Measurements from ENCODE around the gene PHAX.
A peak's percentile ranks its signal among the peaks of the same experiment; 100 is the strongest.

The PHAX gene

DNA sequence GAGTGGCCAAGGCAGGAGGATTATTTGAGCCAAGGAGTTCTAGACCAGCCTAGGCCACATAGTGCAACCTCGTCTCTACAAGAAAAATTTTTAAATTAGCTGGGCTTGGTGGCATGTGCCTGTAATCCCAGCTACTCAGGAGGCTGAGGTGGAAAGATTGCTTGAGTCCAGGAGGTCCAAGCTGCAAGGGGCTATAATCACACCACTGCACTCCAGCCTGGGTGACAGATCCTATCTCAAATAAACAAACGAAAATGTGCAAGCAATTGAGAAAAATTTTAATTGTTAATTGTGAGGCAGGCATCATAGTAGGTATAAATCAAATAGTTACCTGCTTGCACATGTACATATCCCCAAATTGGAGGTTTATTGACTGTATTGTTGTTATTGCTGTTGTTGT lies 21.0 kb upstream of the PHAX start:
- no peak overlapping the region for H3K9ac ChIP-seq (ENCODE audit: low read length in 5 of 5)
- no peak overlapping the region for H3K27ac ChIP-seq (ENCODE audit: low read depth, low read length)
- no peaks in the 10 kb centered on the region for H3K4me1 ChIP-seq (ENCODE audit: control insufficient read depth in 5 of 5, insufficient read depth in 5 of 5, low read length in 5 of 5)
- H3K4me3 ChIP-seq (ENCODE audit: low read depth in 1 of 5, low read length in 5 of 5) = no peak overlapping the region
- H3K9me3 ChIP-seq (ENCODE audit: control insufficient read depth in 5 of 5, low read length in 5 of 5) = no peaks in the 10 kb centered on the region
- peaks cover 23 to 79% (median 45%) of the 10 kb centered on the region in 5 donors for H3K36me3 ChIP-seq (ENCODE audit: control insufficient read depth in 5 of 5, insufficient read depth in 5 of 5, low read length in 5 of 5)
- no peaks in the 10 kb centered on the region for H3K27me3 ChIP-seq (ENCODE audit: control insufficient read depth in 5 of 5, insufficient read depth in 4 of 5, low read length in 5 of 5)

DNA sequence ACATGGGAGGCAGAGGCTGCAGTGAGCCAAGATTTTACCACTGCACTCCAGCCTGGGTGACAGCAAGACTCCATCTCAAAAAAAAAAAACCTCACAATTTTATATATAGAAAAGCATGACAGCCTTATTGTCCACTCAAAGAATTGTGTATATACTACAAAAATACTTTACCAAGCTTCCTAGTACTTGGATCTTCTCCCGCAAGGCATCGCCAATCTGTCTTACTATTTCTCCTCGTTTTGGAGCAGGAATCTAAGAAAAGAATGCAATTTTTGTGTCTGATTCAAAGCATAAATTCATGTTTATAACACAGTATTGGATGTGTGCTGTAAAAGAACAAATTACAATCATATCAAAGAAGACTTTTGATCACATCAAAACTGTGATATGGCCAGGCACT lies 17.0 kb upstream of the PHAX start:
- H3K9me3 ChIP-seq (ENCODE audit: control insufficient read depth in 5 of 5, low read length in 5 of 5) = no peaks in the 10 kb centered on the region
- no peak overlapping the region for H3K9ac ChIP-seq (ENCODE audit: low read length in 5 of 5)
- no peaks in the 10 kb centered on the region for H3K4me1 ChIP-seq (ENCODE audit: control insufficient read depth in 5 of 5, insufficient read depth in 5 of 5, low read length in 5 of 5)
- no peaks in the 10 kb centered on the region for H3K27me3 ChIP-seq (ENCODE audit: control insufficient read depth in 5 of 5, insufficient read depth in 4 of 5, low read length in 5 of 5)
- peaks cover 22 to 65% (median 48%) of the 10 kb centered on the region in 5 donors for H3K36me3 ChIP-seq (ENCODE audit: control insufficient read depth in 5 of 5, insufficient read depth in 5 of 5, low read length in 5 of 5)
- H3K4me3 ChIP-seq (ENCODE audit: low read depth in 1 of 5, low read length in 5 of 5) = no peak overlapping the region
- no peak overlapping the region for H3K27ac ChIP-seq (ENCODE audit: low read depth, low read length)

GRCh38 chr5:126587551-126588390 lies 13.0 kb upstream of the PHAX start:
- H3K9me3 ChIP-seq (ENCODE audit: control insufficient read depth in 5 of 5, low read length in 5 of 5) = no peaks in the 10 kb centered on the region
- H3K36me3 ChIP-seq (ENCODE audit: control insufficient read depth in 5 of 5, insufficient read depth in 5 of 5, low read length in 5 of 5) = peaks cover 10 to 51% (median 33%) of the 10 kb centered on the region in 5 donors
- no peak overlapping the region for H3K4me3 ChIP-seq (ENCODE audit: low read depth in 1 of 5, low read length in 5 of 5)
- H3K27ac ChIP-seq (ENCODE audit: low read depth, low read length) = no peak overlapping the region
- no peak overlapping the region for H3K9ac ChIP-seq (ENCODE audit: low read length in 5 of 5)
- H3K4me1 ChIP-seq (ENCODE audit: control insufficient read depth in 5 of 5, insufficient read depth in 5 of 5, low read length in 5 of 5) = peaks cover 0 to 3% (median 0%) of the 10 kb centered on the region in 5 donors
- H3K27me3 ChIP-seq (ENCODE audit: control insufficient read depth in 5 of 5, insufficient read depth in 4 of 5, low read length in 5 of 5) = no peaks in the 10 kb centered on the region

DNA sequence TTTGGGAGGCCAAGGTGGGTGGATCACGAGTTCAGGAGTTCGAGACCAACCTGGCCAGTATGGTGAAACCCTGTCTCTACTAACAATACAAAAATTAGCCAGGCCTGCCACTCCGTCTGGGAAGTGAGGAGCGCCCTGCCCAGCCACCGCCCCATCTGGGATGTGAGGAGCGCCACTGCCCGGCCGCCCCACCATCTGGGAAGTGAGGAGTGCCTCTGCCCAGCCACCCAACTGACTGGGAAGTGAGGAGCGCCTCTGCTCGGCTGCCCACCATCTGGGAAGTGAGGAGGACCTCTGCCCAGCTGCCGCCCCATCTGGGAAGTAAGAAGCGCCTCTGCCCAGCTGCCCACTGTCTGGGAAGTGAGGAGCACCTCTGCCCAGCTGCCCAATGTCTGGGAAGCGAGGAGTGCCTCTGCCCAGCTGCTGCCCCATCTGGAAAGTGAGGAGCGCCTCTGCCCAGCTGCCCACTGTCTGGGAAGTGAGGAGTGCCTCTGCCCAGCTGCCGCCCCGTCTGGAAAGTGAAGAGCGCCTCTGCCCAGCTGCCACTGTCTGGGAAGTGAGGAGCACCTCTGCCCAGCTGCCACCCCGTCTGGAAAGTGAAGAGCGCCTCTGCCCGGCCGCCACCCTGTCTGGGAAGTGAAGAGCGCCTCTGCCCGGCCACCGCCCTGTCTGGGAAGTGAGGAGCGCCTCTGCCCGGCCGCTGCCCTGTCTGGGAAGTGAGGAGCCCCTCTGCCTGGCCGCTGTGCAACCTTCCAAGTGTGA lies 11.0 kb upstream of the PHAX start:
- no peak overlapping the region for H3K4me3 ChIP-seq (ENCODE audit: low read depth in 1 of 5, low read length in 5 of 5)
- H3K36me3 ChIP-seq (ENCODE audit: control insufficient read depth in 5 of 5, insufficient read depth in 5 of 5, low read length in 5 of 5) = peaks cover 10 to 39% (median 21%) of the 10 kb centered on the region in 5 donors
- peaks cover 2 to 21% (median 16%) of the 10 kb centered on the region in 5 donors for H3K4me1 ChIP-seq (ENCODE audit: control insufficient read depth in 5 of 5, insufficient read depth in 5 of 5, low read length in 5 of 5)
- H3K27ac ChIP-seq (ENCODE audit: low read depth, low read length) = no peak overlapping the region
- no peaks in the 10 kb centered on the region for H3K9me3 ChIP-seq (ENCODE audit: control insufficient read depth in 5 of 5, low read length in 5 of 5)
- no peak overlapping the region for H3K9ac ChIP-seq (ENCODE audit: low read length in 5 of 5)
- no peaks in the 10 kb centered on the region for H3K27me3 ChIP-seq (ENCODE audit: control insufficient read depth in 5 of 5, insufficient read depth in 4 of 5, low read length in 5 of 5)

GRCh38 chr5:126591549-126591948 lies 9.2 kb upstream of the PHAX start:
- H3K9ac ChIP-seq (ENCODE audit: low read length in 5 of 5) = no peak overlapping the region
- no peaks in the 10 kb centered on the region for H3K9me3 ChIP-seq (ENCODE audit: control insufficient read depth in 5 of 5, low read length in 5 of 5)
- no peaks in the 10 kb centered on the region for H3K27me3 ChIP-seq (ENCODE audit: control insufficient read depth in 5 of 5, insufficient read depth in 4 of 5, low read length in 5 of 5)
- H3K4me1 ChIP-seq (ENCODE audit: control insufficient read depth in 5 of 5, insufficient read depth in 5 of 5, low read length in 5 of 5) = peaks cover 2 to 23% (median 19%) of the 10 kb centered on the region in 5 donors
- H3K36me3 ChIP-seq (ENCODE audit: control insufficient read depth in 5 of 5, insufficient read depth in 5 of 5, low read length in 5 of 5) = peaks cover 8 to 28% (median 15%) of the 10 kb centered on the region in 5 donors
- no peak overlapping the region for H3K27ac ChIP-seq (ENCODE audit: low read depth, low read length)
- H3K4me3 ChIP-seq (ENCODE audit: low read depth in 1 of 5, low read length in 5 of 5) = no peak overlapping the region

DNA sequence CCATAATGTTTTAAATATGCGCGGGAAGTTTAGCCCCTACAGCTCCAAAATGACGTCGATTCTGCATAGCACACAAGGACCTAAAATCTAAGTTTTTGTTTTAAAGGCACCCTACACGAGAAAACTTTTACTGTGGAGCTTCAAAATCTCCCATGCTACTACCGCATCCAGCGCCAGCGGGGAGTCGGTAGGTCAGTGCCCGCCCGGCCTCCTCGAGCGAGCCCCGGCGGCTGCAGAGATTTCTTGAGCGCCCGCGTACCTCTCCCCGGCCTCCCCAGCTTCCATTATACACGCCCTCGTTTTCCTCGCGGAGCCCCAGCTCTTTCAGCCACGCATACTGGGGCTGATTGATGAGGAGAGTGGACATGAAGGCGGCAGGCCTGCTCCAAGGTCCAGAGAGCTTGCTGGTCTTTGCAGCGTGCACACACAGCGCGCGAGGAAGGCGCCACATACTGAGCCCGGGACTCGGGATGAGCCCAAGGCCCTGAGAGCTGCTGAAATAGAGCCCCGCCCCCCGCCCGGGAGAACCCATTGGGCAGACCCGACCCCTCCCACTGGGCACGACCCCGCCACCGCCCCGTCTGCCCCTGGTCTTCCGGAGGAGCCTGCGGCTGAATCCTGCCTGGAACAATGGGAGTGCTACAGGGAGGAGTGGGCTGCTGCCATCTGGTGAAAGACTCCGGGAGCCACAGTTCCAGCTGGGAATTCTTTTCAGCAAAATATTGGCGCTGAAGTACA lies 5.8 kb upstream of the PHAX start, which contains the start of gene ALDH7A1:
TSS of gene ALDH7A1 (minus strand) at position 472 of the 738 bp plus-strand sequence. CDS start at position 451, 21 bp downstream.
- Histone ChIP-seq H3K9ac (ENCODE audit: low read length in 5 of 5) (peak within 1 kb of the TSS; percentile 21 to 80 (median 62)), H3K27ac (ENCODE audit: low read depth, low read length) (peak within 1 kb of the TSS; percentile 54), H3K9me3 (ENCODE audit: control insufficient read depth in 5 of 5, low read length in 5 of 5) (no peaks in the 10 kb centered on the region), H3K4me1 (ENCODE audit: control insufficient read depth in 5 of 5, insufficient read depth in 5 of 5, low read length in 5 of 5) (peaks cover 2 to 26% (median 19%) of the 10 kb centered on the region in 5 donors), H3K27me3 (ENCODE audit: control insufficient read depth in 5 of 5, insufficient read depth in 4 of 5, low read length in 5 of 5) (no peaks in the 10 kb centered on the region), H3K36me3 (ENCODE audit: control insufficient read depth in 5 of 5, insufficient read depth in 5 of 5, low read length in 5 of 5) (peaks cover 4 to 9% (median 5%) of the 10 kb centered on the region in 5 donors), H3K4me3 (ENCODE audit: low read depth in 1 of 5, low read length in 5 of 5) (peak within 1 kb of the TSS; percentile 79 to 90 (median 83))

GRCh38 chr5:126595486-126596083 lies 5.2 kb upstream of the PHAX start:
- Histone ChIP-seq H3K27me3 (ENCODE audit: control insufficient read depth in 5 of 5, insufficient read depth in 4 of 5, low read length in 5 of 5) (no peaks in the 10 kb centered on the region), H3K4me3 (ENCODE audit: low read depth in 1 of 5, low read length in 5 of 5) (peak overlapping the region; percentile 79 to 90 (median 83)), H3K9me3 (ENCODE audit: control insufficient read depth in 5 of 5, low read length in 5 of 5) (no peaks in the 10 kb centered on the region), H3K9ac (ENCODE audit: low read length in 5 of 5) (peak overlapping the region in 1 of 5 donors; percentile 80), H3K4me1 (ENCODE audit: control insufficient read depth in 5 of 5, insufficient read depth in 5 of 5, low read length in 5 of 5) (peaks cover 2 to 30% (median 24%) of the 10 kb centered on the region in 5 donors), H3K27ac (ENCODE audit: low read depth, low read length) (no peak overlapping the region), H3K36me3 (ENCODE audit: control insufficient read depth in 5 of 5, insufficient read depth in 5 of 5, low read length in 5 of 5) (peaks cover 4 to 9% (median 5%) of the 10 kb centered on the region in 5 donors)

DNA sequence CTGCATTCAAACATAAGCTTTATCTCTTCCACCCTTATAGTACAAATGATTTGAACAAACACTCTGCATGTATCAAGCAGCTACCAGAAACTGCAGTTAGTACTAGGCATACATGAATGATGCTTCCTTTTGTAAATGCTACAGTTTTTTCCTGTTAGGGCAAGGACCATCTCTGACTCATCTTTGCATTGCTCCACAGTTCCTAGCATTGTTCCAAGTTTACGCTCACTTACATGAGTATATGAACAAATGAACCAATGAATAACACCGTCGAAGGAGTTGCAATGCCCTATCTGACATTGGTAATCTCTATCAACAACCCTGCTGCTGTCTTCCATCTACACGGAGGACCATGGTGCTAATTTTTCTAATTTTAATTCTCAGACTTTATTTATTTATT lies 3.6 kb upstream of the PHAX start:
- Histone ChIP-seq H3K27me3 (ENCODE audit: control insufficient read depth in 5 of 5, insufficient read depth in 4 of 5, low read length in 5 of 5) (no peaks in the 10 kb centered on the region), H3K36me3 (ENCODE audit: control insufficient read depth in 5 of 5, insufficient read depth in 5 of 5, low read length in 5 of 5) (peaks cover 0 to 5% (median 0%) of the 10 kb centered on the region in 5 donors), H3K9me3 (ENCODE audit: control insufficient read depth in 5 of 5, low read length in 5 of 5) (no peaks in the 10 kb centered on the region), H3K4me3 (ENCODE audit: low read depth in 1 of 5, low read length in 5 of 5) (no peak overlapping the region), H3K9ac (ENCODE audit: low read length in 5 of 5) (no peak overlapping the region), H3K27ac (ENCODE audit: low read depth, low read length) (no peak overlapping the region), H3K4me1 (ENCODE audit: control insufficient read depth in 5 of 5, insufficient read depth in 5 of 5, low read length in 5 of 5) (peaks cover 2 to 41% (median 32%) of the 10 kb centered on the region in 5 donors)

GRCh38 chr5:126599499-126599898 lies 1.2 kb upstream of the PHAX start:
- no peak overlapping the region for H3K27ac ChIP-seq (ENCODE audit: low read depth, low read length)
- peaks cover 5 to 14% (median 11%) of the 10 kb centered on the region in 5 donors for H3K36me3 ChIP-seq (ENCODE audit: control insufficient read depth in 5 of 5, insufficient read depth in 5 of 5, low read length in 5 of 5)
- H3K27me3 ChIP-seq (ENCODE audit: control insufficient read depth in 5 of 5, insufficient read depth in 4 of 5, low read length in 5 of 5) = no peaks in the 10 kb centered on the region
- no peak overlapping the region for H3K9ac ChIP-seq (ENCODE audit: low read length in 5 of 5)
- H3K9me3 ChIP-seq (ENCODE audit: control insufficient read depth in 5 of 5, low read length in 5 of 5) = no peaks in the 10 kb centered on the region
- peaks cover 2 to 30% (median 23%) of the 10 kb centered on the region in 5 donors for H3K4me1 ChIP-seq (ENCODE audit: control insufficient read depth in 5 of 5, insufficient read depth in 5 of 5, low read length in 5 of 5)
- H3K4me3 ChIP-seq (ENCODE audit: low read depth in 1 of 5, low read length in 5 of 5) = no peak overlapping the region

All from subcutaneous abdominal adipose tissue (tissue), 5 donors.